IPS-20b (cell line): ENCODE measurements around the gene FUZ.

Experiments used
- H3K27ac ChIP-seq: one replicate; pipeline ENCODE4 v1.5.1; 2013; ENCODE audit warnings: low read length
- H3K27me3 ChIP-seq: 2 replicates; pipeline ENCODE4 v1.6.1; 2013; ENCODE audit warnings: mild to moderate bottlenecking, low read length, inconsistent platforms; ENCODE audit not compliant: insufficient read depth
- H3K36me3 ChIP-seq: 2 replicates; pipeline ENCODE4 v1.6.1; 2013; ENCODE audit warnings: low read depth, mild to moderate bottlenecking, inconsistent platforms, low read length, moderate library complexity; ENCODE audit not compliant: insufficient read depth
- H3K4me1 ChIP-seq: 2 replicates; pipeline ENCODE4 v1.6.1; 2013; ENCODE audit warnings: mild to moderate bottlenecking, control low read depth, inconsistent platforms, low read length, moderate library complexity; ENCODE audit not compliant: insufficient read depth
- H3K4me3 ChIP-seq: 2 replicates; pipeline ENCODE4 v1.5.1; 2013; ENCODE audit warnings: mild to moderate bottlenecking, low read length, inconsistent platforms
- H3K9ac ChIP-seq: 2 replicates; pipeline ENCODE4 v1.6.1; 2013; ENCODE audit warnings: low read depth, mild to moderate bottlenecking, inconsistent platforms, low read length, moderate library complexity
- H3K9me3 ChIP-seq: 2 replicates; pipeline ENCODE4 v1.6.1; 2013; ENCODE audit warnings: mild to moderate bottlenecking, low read depth, low read length, inconsistent platforms; ENCODE audit not compliant: insufficient read depth

FUZ gene

DNA sequence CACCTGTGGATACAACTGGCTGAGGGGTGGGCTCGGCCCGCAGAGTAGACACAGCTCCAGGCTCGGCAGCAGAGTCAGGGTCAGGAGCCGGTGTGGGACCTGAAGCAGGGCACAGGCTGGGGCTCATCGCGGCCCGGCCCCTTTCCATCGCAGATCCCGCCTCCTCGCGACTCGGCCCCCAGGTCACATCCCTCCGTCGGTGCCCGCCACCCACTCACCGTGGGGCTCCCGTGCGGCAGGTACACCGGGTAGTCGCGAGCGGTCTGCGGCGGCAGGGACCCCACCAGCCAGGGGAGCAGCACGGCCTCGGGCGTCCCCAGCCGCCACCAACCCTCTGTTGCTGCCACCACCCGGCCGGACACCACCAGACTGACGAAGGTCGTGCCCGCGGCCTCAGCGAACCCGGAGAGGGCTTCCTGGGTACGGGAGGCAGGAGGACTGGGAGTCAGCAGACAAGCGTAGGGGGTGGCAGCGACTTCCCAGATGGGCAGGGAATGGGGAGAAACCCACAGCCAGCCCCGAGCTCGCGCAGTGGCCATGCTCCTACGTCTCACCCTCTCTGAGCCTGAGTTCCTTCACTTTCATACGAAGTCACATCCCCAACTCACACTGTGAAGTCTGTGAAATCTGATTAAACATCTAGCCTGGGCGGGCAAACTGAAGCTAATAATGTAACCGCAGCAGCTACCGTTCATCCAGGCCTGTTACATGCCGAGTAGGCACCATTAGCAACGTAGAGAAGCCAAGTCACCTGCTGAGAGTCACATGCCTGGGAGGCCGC is 3.7 kb downstream of the FUZ start:
- H3K4me1 ChIP-seq: peaks cover 13% of the 10 kb centered on the region
- H3K27ac ChIP-seq: no peak overlapping the region
- H3K4me3 ChIP-seq: peak overlapping the region; percentile 77
- H3K36me3 ChIP-seq: peaks cover 16% of the 10 kb centered on the region
- peak overlapping the region; percentile 67; the same call in 1 of the 2 replicates for H3K9ac ChIP-seq
- H3K9me3 ChIP-seq: no peaks in the 10 kb centered on the region
- H3K27me3 ChIP-seq: peaks cover 4% of the 10 kb centered on the region; the same call in 1 of the 2 replicates

DNA sequence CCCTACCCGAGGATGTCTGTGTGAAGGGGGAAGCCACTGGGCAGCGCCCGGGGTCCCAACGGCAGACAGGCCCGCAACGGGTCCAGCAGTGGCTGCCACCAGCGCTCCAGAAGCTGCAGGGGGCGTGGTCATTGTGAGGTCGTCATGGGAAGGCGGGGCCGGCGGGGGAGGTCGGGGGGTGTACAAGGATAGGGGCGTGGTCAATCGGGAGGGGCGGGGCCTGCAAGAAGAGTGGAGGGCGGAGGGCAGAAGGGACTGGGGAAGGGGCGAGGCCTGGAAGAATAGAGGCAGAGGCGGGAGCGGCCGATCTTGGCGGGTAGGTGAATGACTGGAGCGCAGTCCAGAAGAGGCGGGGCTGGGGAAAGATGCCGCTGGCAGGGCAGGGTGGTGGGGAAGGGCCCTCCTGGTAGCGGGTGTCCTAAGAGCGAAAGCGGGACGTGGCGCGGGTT is 4.4 kb downstream of the FUZ start:
- peaks cover 4% of the 10 kb centered on the region; the same call in 1 of the 2 replicates for H3K27me3 ChIP-seq
- H3K4me1 ChIP-seq: peaks cover 13% of the 10 kb centered on the region
- peak overlapping the region; percentile 67; the same call in 1 of the 2 replicates for H3K9ac ChIP-seq
- H3K27ac ChIP-seq: no peak overlapping the region
- H3K9me3 ChIP-seq: no peaks in the 10 kb centered on the region
- peaks cover 19% of the 10 kb centered on the region for H3K36me3 ChIP-seq
- peak overlapping the region; percentile 77 for H3K4me3 ChIP-seq

DNA sequence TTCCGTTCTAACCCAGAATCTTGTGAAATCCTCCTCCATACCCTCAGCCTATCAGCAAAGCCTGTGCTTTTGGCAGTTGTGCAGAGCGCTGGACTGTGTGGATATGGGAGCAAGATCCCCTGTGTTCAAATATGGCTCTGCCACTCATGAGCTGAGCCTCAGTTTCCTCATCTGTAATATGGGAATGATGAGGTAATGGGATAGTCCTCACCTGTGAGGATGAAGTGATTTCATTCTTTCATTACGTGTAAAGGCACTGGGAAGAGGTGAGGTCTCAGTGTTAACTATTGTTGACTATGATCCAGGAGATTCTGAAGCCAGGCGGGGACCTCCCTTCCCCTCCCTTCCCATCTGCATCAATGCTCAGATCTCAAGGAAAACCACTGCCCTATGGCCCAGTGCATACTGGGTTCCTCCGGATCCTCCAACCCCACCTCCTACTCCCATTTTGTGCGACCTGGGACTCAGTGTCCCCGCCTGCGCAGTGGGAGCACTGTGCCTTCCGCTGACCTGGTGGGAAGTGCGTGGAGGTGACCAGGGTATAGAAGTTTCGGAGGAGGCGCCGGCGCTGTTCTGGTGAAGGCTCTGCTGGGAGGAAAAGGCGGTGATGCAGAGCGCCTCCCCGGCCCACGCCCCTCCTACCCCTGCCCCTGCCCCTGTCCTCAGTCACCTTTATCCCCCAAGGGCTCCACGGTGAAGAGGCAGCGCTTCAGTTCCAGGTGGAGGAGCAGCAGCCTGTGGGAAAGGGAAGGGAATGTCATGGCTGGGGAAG is 5.0 kb downstream of the FUZ start:
- peaks cover 26% of the 10 kb centered on the region for H3K36me3 ChIP-seq
- peaks cover 4% of the 10 kb centered on the region; the same call in 1 of the 2 replicates for H3K27me3 ChIP-seq
- no peak overlapping the region for H3K27ac ChIP-seq
- peak overlapping the region; percentile 55; the same call in 1 of the 2 replicates for H3K4me3 ChIP-seq
- H3K4me1 ChIP-seq: peaks cover 13% of the 10 kb centered on the region
- peak overlapping the region; percentile 63; the same call in 1 of the 2 replicates for H3K9ac ChIP-seq
- H3K9me3 ChIP-seq: no peaks in the 10 kb centered on the region

DNA sequence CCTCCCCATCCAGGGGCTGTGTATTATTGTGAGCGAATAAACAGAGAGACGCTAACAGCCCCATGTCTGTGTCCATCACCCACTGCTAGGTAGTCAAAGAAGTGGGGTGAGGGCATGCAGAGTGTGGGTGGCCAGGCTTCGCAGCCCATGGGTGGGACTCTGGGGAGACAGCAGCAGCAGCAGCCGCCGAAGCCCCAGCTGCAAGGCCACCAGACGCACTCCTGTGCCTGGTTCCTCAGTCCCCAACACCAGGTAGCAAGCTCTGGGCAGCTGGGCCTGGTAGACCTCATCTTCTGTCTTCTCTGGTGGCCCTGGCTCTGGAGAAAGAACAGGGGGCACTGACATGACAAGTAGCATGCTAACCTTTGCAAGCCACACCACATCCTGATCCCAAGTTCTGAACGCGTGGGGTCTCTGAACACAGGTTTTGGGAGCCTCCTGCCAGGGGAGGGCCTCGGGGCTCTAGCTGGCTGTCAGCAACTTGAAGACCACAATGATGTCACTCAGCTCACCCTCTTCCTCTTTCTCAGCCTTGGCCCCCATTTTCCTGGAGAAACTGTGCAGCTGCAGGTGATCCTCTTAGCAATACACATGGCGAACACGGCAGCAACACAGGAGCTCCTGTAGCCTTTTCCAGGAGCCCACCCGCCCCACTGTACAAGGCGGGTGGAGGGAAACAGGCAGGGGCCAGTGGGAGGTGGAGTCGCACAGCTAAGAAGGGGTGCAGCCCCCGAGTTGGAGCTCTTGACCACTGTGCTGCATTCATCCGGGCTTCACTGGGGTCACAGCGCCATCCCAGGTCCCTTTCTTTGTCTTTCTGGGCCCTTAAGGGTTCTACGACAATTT is 5.8 kb downstream of the FUZ start:
- Histone ChIP-seq H3K4me3 (no peak overlapping the region), H3K36me3 (peaks cover 28% of the 10 kb centered on the region), H3K4me1 (peaks cover 10% of the 10 kb centered on the region)

DNA sequence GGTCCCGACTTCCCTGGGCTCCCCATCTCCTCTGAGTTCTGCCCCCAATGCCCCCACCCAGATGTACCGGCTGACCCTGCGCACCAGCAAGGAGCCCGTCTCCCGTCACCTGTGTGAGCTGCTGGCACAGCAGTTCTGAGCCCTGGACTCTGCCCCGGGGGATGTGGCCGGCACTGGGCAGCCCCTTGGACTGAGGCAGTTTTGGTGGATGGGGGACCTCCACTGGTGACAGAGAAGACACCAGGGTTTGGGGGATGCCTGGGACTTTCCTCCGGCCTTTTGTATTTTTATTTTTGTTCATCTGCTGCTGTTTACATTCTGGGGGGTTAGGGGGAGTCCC is 6.5 kb downstream of the FUZ start:
- no peaks in the 10 kb centered on the region for H3K9me3 ChIP-seq
- H3K27me3 ChIP-seq: peaks cover 4% of the 10 kb centered on the region; the same call in 1 of the 2 replicates
- H3K27ac ChIP-seq: no peak overlapping the region
- peaks cover 7% of the 10 kb centered on the region for H3K4me1 ChIP-seq
- no peak overlapping the region for H3K9ac ChIP-seq
- H3K4me3 ChIP-seq: no peak overlapping the region
- H3K36me3 ChIP-seq: peaks cover 28% of the 10 kb centered on the region

More for the DNA sequence above, 5.8 kb downstream of the FUZ start:
- no peak overlapping the region for H3K27ac ChIP-seq
- H3K27me3 ChIP-seq: peaks cover 4% of the 10 kb centered on the region; the same call in 1 of the 2 replicates
- H3K9me3 ChIP-seq: no peaks in the 10 kb centered on the region
- no peak overlapping the region for H3K9ac ChIP-seq

DNA sequence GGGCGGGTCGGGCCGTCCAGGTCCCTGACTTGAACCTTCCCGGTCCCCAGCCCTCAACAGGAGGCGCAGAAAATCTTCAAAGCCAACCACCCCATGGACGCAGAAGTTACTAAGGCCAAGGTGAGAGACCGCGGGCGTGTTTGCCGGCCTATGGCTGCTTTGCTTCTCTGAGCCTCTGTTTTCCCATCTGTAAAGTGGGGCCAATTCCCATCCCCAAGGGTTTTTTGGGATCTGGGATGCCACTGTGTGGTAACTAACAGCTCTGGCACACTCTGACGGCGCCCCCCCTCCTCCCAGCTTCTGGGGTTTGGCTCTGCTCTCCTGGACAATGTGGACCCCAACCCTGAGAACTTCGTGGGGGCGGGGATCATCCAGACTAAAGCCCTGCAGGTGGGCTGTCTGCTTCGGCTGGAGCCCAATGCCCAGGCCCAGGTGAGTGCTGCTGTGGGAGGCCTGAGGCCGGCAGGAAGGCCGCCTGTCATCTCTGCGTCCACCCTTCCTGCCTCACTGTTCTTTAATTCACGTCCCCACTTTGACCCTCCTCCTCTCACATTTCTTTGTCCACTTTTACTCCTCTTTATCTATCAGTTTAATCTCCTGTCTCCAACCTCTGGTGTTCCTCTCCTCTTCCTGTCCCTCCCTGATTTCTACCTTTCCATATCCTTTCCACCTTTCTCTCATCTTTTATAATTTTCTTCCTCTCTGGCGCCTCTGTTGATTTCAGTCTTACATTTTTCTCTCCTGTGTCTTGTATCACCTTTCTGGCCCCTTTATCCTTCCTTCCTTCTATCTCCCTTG is 7.1 kb downstream of the FUZ start:
- Histone ChIP-seq H3K4me3 (no peak overlapping the region), H3K27me3 (peaks cover 4% of the 10 kb centered on the region; the same call in 1 of the 2 replicates), H3K9me3 (no peaks in the 10 kb centered on the region), H3K36me3 (peaks cover 28% of the 10 kb centered on the region), H3K27ac (no peak overlapping the region), H3K4me1 (peaks cover 7% of the 10 kb centered on the region), H3K9ac (no peak overlapping the region)

DNA sequence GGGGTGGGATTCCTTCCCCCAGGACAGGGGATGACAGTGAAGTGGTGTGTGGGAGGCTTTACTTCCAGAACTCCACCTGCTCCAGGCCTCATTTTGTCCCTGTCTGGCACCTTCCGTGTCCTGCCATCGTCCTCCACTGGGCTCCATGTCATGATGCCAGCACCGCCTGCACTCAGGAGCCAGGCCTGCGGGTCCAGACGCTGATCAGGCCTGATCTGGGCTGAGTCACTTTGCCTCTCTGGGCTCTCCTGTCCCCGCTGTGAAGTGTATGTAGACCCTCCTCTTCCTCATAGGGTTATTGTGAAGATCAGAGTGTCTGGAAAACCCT is 9.6 kb downstream of the FUZ start:
- Histone ChIP-seq H3K4me3 (no peak overlapping the region), H3K36me3 (peaks cover 44% of the 10 kb centered on the region), H3K9me3 (no peaks in the 10 kb centered on the region), H3K27ac (no peak overlapping the region), H3K4me1 (no peaks in the 10 kb centered on the region; the same call in 1 of the 2 replicates), H3K27me3 (no peaks in the 10 kb centered on the region), H3K9ac (no peak overlapping the region)

DNA sequence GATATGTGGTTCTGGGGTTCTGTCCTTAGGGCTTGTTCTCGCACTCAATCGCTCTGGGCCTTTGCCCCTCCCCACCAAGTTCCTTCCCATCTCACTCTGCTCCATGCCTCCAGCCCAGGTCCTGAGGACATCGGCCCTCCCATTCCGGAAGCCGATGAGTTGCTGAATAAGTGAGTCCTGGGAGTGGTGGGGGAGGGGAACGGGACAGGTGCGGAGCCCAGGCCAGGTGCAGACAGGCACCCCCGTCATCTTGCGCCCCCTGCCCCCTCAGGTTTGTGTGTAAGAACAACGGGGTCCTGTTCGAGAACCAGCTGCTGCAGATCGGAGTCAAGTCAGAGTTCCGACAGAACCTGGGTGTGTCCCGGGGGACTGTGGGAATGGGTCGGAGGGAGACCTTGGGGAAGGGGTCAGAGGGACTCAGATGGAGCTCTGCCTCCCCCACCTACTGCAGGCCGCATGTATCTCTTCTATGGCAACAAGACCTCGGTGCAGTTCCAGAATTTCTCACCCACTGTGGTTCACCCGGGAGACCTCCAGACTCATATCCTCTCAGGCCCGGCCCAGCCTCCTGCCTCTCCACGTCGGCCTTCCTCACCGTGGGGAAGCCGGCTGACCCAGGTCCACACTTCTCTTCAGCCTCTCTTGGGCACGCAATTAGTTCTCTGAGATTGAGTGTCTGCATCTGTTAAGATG is 10.1 kb downstream of the FUZ start:
- peak overlapping the region; percentile 81 for H3K27ac ChIP-seq
- H3K36me3 ChIP-seq: peaks cover 43% of the 10 kb centered on the region
- H3K9me3 ChIP-seq: no peaks in the 10 kb centered on the region
- no peaks in the 10 kb centered on the region; the same call in 1 of the 2 replicates for H3K4me1 ChIP-seq
- peak overlapping the region; percentile 65; the same call in 1 of the 2 replicates for H3K4me3 ChIP-seq
- no peaks in the 10 kb centered on the region for H3K27me3 ChIP-seq
- peak overlapping the region; percentile 64; the same call in 1 of the 2 replicates for H3K9ac ChIP-seq

DNA sequence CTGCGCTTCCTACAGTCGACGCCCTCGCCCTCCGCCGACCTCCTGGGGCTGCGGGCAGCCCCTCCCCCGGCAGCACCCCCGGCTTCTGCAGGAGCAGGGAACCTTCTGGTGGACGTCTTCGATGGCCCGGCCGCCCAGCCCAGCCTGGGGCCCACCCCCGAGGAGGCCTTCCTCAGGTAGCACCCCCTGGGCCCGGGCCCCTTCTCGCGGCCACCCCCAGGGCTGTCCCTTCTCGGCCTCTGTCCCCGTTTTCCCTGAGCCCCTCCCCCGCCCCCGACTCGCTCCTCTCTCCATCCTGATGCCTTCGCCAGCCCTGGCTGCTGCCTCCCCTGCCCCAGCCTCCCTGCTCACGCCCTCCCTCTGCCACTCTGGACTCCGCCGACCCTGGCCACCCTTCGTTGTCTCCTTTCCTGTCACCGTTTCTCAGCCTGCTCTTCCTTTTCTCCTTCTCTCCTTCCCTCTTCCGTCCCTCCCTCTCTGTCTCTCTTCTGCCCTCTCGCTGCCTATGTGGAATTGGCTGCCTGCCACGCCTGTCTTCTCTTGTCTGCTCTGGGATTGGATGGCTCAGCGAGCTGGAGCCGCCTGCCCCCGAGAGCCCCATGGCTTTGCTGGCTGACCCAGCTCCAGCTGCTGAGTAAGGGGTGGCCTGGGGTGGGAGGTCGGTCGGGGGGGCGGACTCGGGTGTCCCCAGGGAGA is 11.0 kb downstream of the FUZ start:
- Histone ChIP-seq H3K4me3 (peak overlapping the region; percentile 65), H3K9ac (peak overlapping the region; percentile 64; the same call in 1 of the 2 replicates), H3K9me3 (no peaks in the 10 kb centered on the region), H3K27me3 (no peaks in the 10 kb centered on the region), H3K27ac (peak overlapping the region; percentile 81), H3K4me1 (no peaks in the 10 kb centered on the region; the same call in 1 of the 2 replicates), H3K36me3 (peaks cover 36% of the 10 kb centered on the region)

DNA sequence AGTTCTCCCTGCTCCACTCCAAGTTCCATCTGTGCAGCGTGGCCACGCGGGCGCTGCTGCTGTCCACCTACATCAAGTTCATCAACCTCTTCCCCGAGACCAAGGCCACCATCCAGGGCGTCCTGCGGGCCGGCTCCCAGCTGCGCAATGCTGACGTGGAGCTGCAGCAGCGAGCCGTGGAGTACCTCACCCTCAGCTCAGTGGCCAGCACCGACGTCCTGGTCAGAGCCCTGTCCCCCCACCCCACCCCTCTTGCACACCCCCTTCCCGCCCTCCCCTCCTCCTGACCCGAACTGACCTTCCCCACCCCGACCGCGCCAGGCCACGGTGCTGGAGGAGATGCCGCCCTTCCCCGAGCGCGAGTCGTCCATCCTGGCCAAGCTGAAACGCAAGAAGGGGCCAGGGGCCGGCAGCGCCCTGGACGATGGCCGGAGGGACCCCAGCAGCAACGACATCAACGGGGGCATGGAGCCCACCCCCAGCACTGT is 11.6 kb downstream of the FUZ start:
- Histone ChIP-seq H3K9ac (no peak overlapping the region), H3K27ac (no peak overlapping the region), H3K36me3 (peaks cover 40% of the 10 kb centered on the region)

More for the DNA sequence above, 11.6 kb downstream of the FUZ start:
- Histone ChIP-seq H3K4me1 (no peaks in the 10 kb centered on the region; the same call in 1 of the 2 replicates), H3K9me3 (no peaks in the 10 kb centered on the region), H3K27me3 (no peaks in the 10 kb centered on the region), H3K4me3 (peak overlapping the region; percentile 65; the same call in 1 of the 2 replicates)
